HepG2 (cell line): ENCODE results near the gene METAP2.

Source experiments
- CBX1 ChIP-seq: IDR thresholded peaks from one replicate; pipeline ENCODE4 v1.6.1; 2016; ENCODE audit warnings: antibody characterized with exemption, low read depth
- CTCF ChIP-seq: sonication (generic); formaldehyde crosslinking; IDR thresholded peaks from 2 replicates; pipeline ENCODE4 v1.5.0; 2020; ENCODE audit warnings: mild to moderate bottlenecking, missing genetic modification reagents, moderate library complexity
- POLR2AphosphoS5 ChIP-seq: IDR thresholded peaks from 2 replicates; pipeline ENCODE4 v1.6.1; 2012; ENCODE audit warnings: low read depth, low read length
- RAD21 ChIP-seq: fragments of 450-650 bp; formaldehyde crosslinking; IDR thresholded peaks from 2 replicates; pipeline ENCODE4 v1.5.0; 2020; ENCODE audit warnings: mild to moderate bottlenecking
- SMC3 ChIP-seq: IDR thresholded peaks from 2 replicates; pipeline ENCODE4 v1.6.1; 2011; ENCODE audit warnings: low read length, improper control_type of control experiment
- YY1 ChIP-seq: IDR thresholded peaks from 2 replicates; pipeline ENCODE4 v1.6.1; 2011; ENCODE audit warnings: low read length, low read depth, moderate library complexity, mild to moderate bottlenecking; ENCODE audit not compliant: insufficient read depth, insufficient replicate concordance
- ZNF138 ChIP-seq: sonication (generic); formaldehyde crosslinking; IDR thresholded peaks from 2 replicates; pipeline ENCODE4 v1.5.0; 2020; ENCODE audit warnings: mild to moderate bottlenecking, low read depth, missing genetic modification reagents
- ZNF260 ChIP-seq: sonication (generic); formaldehyde crosslinking; IDR thresholded peaks from 2 replicates; pipeline ENCODE4 v1.4.0; 2020; ENCODE audit warnings: missing genetic modification reagents, low read depth, mild to moderate bottlenecking, borderline replicate concordance

GRCh38 chr12:95481072-95481471, 7.1 kb downstream of the METAP2 start:
- TF ChIP-seq SMC3: no peak
- TF ChIP-seq YY1: no peak
- no peak for TF ChIP-seq CBX1
- TF ChIP-seq ZNF138 (CRISPR knock-in tag): no peak
- TF ChIP-seq POLR2AphosphoS5: no peak
- no peak for TF ChIP-seq CTCF (CRISPR knock-in tag)
- no peak for TF ChIP-seq ZNF260 (CRISPR knock-in tag)
- no peak for TF ChIP-seq RAD21 (CRISPR knock-in tag)
